ENCODE data around the gene MEI1. TPM values are rescaled to one million over a fixed set of nuclear protein-coding genes. Genes with fewer than 3 reads are reported as not detected.
A peak's percentile ranks its signal among the peaks of the same experiment; 100 is the strongest.

MEI1 gene
- total and polyA plus RNA-seq, 9 of the 15 experiments (the other 6 are each of a cell fraction or from before 2014, with no cell fraction given): 0.08 to 0.68 (median 0.18) TPM; not detected in 2

DNA sequence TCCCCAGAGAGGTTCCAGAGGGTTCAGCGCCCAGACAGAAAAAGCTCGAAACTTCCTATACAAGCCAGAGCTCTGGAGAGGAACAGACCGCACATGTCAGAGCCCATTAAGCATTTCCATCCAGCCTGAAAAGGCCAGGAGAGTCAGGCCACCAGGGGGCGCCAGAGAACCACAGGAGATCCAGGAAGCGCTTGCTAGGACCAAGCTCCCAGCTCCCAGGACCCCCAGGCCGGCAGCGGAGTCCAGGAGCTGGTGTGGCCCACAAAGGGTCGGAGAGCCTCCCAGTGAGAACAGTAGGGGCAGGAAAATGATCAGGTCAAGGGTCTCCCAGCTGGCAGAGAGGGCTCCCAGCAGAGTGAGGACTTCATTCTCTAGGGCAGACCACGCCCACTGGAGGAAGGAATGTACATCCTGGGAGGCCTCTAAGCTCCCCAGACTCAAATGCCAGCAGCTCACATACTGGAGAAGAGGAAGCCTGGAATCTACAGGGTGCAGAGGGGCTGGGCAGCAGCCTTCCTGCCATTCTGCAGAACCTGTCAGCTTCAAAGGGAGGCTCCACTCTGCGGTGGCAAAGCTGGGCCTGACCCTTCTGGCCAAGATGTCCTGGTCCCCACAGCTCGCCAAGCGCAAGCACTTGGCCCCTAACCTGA, 2.1 kb upstream of the MEI1 start (continued):
- TF ChIP-seq, protein P1, sequence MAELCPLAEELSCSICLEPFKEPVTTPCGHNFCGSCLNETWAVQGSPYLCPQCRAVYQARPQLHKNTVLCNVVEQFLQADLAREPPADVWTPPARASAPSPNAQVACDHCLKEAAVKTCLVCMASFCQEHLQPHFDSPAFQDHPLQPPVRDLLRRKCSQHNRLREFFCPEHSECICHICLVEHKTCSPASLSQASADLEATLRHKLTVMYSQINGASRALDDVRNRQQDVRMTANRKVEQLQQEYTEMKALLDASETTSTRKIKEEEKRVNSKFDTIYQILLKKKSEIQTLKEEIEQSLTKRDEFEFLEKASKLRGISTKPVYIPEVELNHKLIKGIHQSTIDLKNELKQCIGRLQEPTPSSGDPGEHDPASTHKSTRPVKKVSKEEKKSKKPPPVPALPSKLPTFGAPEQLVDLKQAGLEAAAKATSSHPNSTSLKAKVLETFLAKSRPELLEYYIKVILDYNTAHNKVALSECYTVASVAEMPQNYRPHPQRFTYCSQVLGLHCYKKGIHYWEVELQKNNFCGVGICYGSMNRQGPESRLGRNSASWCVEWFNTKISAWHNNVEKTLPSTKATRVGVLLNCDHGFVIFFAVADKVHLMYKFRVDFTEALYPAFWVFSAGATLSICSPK (IDR thresholded peaks at IDR 0.05; ENCODE audit: borderline replicate concordance): no peak
- no peak for TF ChIP-seq RBM17 (IDR thresholded peaks at IDR 0.05; ENCODE audit: borderline replicate concordance, low read depth, low read length)
- no peak for TF ChIP-seq DDX20 (tag; IDR thresholded peaks at IDR 0.05; ENCODE audit: low read depth)
- no peak for TF ChIP-seq ZEB2 (IDR thresholded peaks at IDR 0.05)
- TF ChIP-seq SAFB (IDR thresholded peaks at IDR 0.05; ENCODE audit: borderline replicate concordance, low read depth, low read length): no peak
- TF ChIP-seq U2AF2 (optimal IDR thresholded peaks at IDR 0.05; ENCODE audit: low read depth, low read length): no peak
- TF ChIP-seq TARDBP (IDR thresholded peaks at IDR 0.05): no peak
- 0 out of 4 replicates have a peak, but pooled peaks of 1 of the 2 experiments have one; percentile 19 for TF ChIP-seq SIN3A (IDR thresholded peaks at IDR 0.05; ENCODE audit: borderline replicate concordance in 2 of 2, control insufficient read depth in 1 of 2, low read depth in 2 of 2, low read length in 2 of 2)
- TF ChIP-seq, protein P2, sequence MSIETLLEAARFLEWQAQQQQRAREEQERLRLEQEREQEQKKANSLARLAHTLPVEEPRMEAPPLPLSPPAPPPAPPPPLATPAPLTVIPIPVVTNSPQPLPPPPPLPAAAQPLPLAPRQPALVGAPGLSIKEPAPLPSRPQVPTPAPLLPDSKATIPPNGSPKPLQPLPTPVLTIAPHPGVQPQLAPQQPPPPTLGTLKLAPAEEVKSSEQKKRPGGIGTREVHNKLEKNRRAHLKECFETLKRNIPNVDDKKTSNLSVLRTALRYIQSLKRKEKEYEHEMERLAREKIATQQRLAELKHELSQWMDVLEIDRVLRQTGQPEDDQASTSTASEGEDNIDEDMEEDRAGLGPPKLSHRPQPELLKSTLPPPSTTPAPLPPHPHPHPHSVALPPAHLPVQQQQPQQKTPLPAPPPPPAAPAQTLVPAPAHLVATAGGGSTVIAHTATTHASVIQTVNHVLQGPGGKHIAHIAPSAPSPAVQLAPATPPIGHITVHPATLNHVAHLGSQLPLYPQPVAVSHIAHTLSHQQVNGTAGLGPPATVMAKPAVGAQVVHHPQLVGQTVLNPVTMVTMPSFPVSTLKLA (conservative IDR thresholded peaks at IDR 0.05): peak in 1 of 2 experiments; percentile 31; a peak in 1 of 4 replicates
- TF ChIP-seq, protein P3, sequence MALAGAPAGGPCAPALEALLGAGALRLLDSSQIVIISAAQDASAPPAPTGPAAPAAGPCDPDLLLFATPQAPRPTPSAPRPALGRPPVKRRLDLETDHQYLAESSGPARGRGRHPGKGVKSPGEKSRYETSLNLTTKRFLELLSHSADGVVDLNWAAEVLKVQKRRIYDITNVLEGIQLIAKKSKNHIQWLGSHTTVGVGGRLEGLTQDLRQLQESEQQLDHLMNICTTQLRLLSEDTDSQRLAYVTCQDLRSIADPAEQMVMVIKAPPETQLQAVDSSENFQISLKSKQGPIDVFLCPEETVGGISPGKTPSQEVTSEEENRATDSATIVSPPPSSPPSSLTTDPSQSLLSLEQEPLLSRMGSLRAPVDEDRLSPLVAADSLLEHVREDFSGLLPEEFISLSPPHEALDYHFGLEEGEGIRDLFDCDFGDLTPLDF (CRISPR knock-in tag; IDR thresholded peaks at IDR 0.05): no peak
- TF ChIP-seq RFX7 (CRISPR knock-in tag; IDR thresholded peaks at IDR 0.05): no peak
- no peak for TF ChIP-seq ELF4 (CRISPR knock-in tag; IDR thresholded peaks at IDR 0.05)
- no peak for TF ChIP-seq U2AF1 (optimal IDR thresholded peaks at IDR 0.05; ENCODE audit: low read depth, low read length)
- no peak for TF ChIP-seq BRD9 (IDR thresholded peaks at IDR 0.05; ENCODE audit: low read depth, partially characterized antibody)
- peak; percentile 74; the same call in 1 of the 2 replicates for TF ChIP-seq TEAD2 (tag; IDR thresholded peaks at IDR 0.05)
- no peak for TF ChIP-seq ZNF184 (CRISPR knock-in tag; IDR thresholded peaks at IDR 0.05)
- TF ChIP-seq, protein P4, sequence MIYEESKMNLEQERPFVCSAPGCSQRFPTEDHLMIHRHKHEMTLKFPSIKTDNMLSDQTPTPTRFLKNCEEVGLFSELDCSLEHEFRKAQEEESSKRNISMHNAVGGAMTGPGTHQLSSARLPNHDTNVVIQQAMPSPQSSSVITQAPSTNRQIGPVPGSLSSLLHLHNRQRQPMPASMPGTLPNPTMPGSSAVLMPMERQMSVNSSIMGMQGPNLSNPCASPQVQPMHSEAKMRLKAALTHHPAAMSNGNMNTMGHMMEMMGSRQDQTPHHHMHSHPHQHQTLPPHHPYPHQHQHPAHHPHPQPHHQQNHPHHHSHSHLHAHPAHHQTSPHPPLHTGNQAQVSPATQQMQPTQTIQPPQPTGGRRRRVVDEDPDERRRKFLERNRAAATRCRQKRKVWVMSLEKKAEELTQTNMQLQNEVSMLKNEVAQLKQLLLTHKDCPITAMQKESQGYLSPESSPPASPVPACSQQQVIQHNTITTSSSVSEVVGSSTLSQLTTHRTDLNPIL (CRISPR knock-in tag; IDR thresholded peaks at IDR 0.05): no peak
- TF ChIP-seq, protein P5, sequence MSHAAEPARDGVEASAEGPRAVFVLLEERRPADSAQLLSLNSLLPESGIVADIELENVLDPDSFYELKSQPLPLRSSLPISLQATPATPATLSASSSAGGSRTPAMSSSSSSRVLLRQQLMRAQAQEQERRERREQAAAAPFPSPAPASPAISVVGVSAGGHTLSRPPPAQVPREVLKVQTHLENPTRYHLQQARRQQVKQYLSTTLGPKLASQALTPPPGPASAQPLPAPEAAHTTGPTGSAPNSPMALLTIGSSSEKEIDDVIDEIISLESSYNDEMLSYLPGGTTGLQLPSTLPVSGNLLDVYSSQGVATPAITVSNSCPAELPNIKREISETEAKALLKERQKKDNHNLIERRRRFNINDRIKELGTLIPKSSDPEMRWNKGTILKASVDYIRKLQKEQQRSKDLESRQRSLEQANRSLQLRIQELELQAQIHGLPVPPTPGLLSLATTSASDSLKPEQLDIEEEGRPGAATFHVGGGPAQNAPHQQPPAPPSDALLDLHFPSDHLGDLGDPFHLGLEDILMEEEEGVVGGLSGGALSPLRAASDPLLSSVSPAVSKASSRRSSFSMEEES (CRISPR knock-in tag; IDR thresholded peaks at IDR 0.05): no peak
- TF ChIP-seq HMGN3 (IDR thresholded peaks at IDR 0.05; ENCODE audit: borderline replicate concordance, extremely low read depth, insufficient read length, low read depth, low read length): no peak
- no peak for TF ChIP-seq NR3C1 (CRISPR knock-in tag; IDR thresholded peaks at IDR 0.05)

All from K562 (cell line).